ENCODE data around the gene RRAGA. TPM values are rescaled to one million over a fixed set of nuclear protein-coding genes. Genes with fewer than 3 reads are reported as not detected.

RRAGA gene
- polyA plus RNA-seq, 1 of the 3 experiments (the other 2 are of a cell fraction) = 103 TPM

- TF ChIP-seq CHD2 (IDR thresholded peaks at IDR 0.05; ENCODE audit: low read length, partially characterized antibody) = peak; percentile 99
- TF ChIP-seq SMC3 (IDR thresholded peaks at IDR 0.05; ENCODE audit: low read depth, low read length) = peak; percentile 63
- TF ChIP-seq JUND (IDR thresholded peaks at IDR 0.05) = no peak
- TF ChIP-seq SIN3A (IDR thresholded peaks at IDR 0.05; ENCODE audit: borderline replicate concordance, low read depth, low read length) = peak; percentile 77
- TF ChIP-seq EP300 (IDR thresholded peaks at IDR 0.05; ENCODE audit: borderline replicate concordance in 1 of 2, low read depth in 1 of 2, low read length in 1 of 2) = no peak
- TF ChIP-seq USF2 (IDR thresholded peaks at IDR 0.05; ENCODE audit: borderline replicate concordance, low read depth, low read length) = no peak
- TF ChIP-seq MEF2A (IDR thresholded peaks at IDR 0.05; ENCODE audit: borderline replicate concordance, low read depth) = no peak
- peak; percentile 76 for TF ChIP-seq GABPA (IDR thresholded peaks at IDR 0.05; ENCODE audit: low read depth)
- TF ChIP-seq EZH2phosphoT487 (IDR thresholded peaks at IDR 0.05; ENCODE audit: borderline replicate concordance, low read depth) = no peak
- no peak for TF ChIP-seq RCOR1 (IDR thresholded peaks at IDR 0.05; ENCODE audit: low read length)
- TF ChIP-seq ELF1 (IDR thresholded peaks at IDR 0.05) = peak; percentile 71
- peak; percentile 90 for TF ChIP-seq TAF1 (IDR thresholded peaks at IDR 0.05; ENCODE audit: borderline replicate concordance, low read depth, low read length)
- TF ChIP-seq FOXJ3 (CRISPR knock-in tag; IDR thresholded peaks at IDR 0.05) = peak; percentile 59; the same call in 1 of the 2 replicates
- peak; percentile 7; the same call in 1 of the 2 replicates for TF ChIP-seq PBX3 (IDR thresholded peaks at IDR 0.05)
Observed at GRCh38 chr9:19048966-19049916, at the start of gene RRAGA (continued).

- DNase-seq = no peak
- no peak overlapping the region for H2AFZ ChIP-seq (ENCODE audit: low read depth)
- no peaks in the 10 kb centered on the region for H3K79me2 ChIP-seq (ENCODE audit: insufficient read depth)
- ChIA-PET POLR2A (no interaction called here), CTCF (no interaction called here)
- 28% methylated on average over 6 of the region's 16 CpGs for WGBS (ENCODE audit: low lambda C conversion rate)
- H3K9me2 ChIP-seq = no peaks in the 10 kb centered on the region
- H3K4me2 ChIP-seq = no peak overlapping the region
- H3K27me3 ChIP-seq (ENCODE audit: insufficient read depth) = no peaks in the 10 kb centered on the region
- no peak overlapping the region for H3K4me3 ChIP-seq (ENCODE audit: low read depth in 2 of 2, low read length in 1 of 2)
- H4K20me1 ChIP-seq (ENCODE audit: insufficient read depth) = no peaks in the 10 kb centered on the region
- no peaks in the 10 kb centered on the region for H3K9me3 ChIP-seq
- TF ChIP-seq JUND (IDR thresholded peaks at IDR 0.05) (no peak), EP300 (IDR thresholded peaks at IDR 0.05; ENCODE audit: borderline replicate concordance in 1 of 2, low read depth in 1 of 2, low read length in 1 of 2) (no peak), CHD2 (IDR thresholded peaks at IDR 0.05; ENCODE audit: low read length, partially characterized antibody) (no peak), USF1 (IDR thresholded peaks at IDR 0.05; ENCODE audit: borderline replicate concordance, low read depth) (no peak), RAD21 (IDR thresholded peaks at IDR 0.05; ENCODE audit: low read length) (no peak), IRF3 (IDR thresholded peaks at IDR 0.05; ENCODE audit: low read depth, low read length) (no peak), CTCF (IDR thresholded peaks at IDR 0.05) (no peak), TAF1 (IDR thresholded peaks at IDR 0.05; ENCODE audit: borderline replicate concordance, low read depth, low read length) (no peak), MXI1 (IDR thresholded peaks at IDR 0.05; ENCODE audit: low read depth, low read length) (no peak), FOSL2 (IDR thresholded peaks at IDR 0.05; ENCODE audit: borderline replicate concordance, low read depth) (no peak), FOXJ3 (CRISPR knock-in tag; IDR thresholded peaks at IDR 0.05) (no peak), GATA2 (CRISPR knock-in tag; IDR thresholded peaks at IDR 0.05) (no peak), SIN3A (IDR thresholded peaks at IDR 0.05; ENCODE audit: borderline replicate concordance, low read depth, low read length) (no peak)
- no peak overlapping the region for H3K27ac ChIP-seq (ENCODE audit: low read depth in 2 of 2, low read length in 1 of 2)
- no peaks in the 10 kb centered on the region for H3K4me1 ChIP-seq (ENCODE audit: control insufficient read depth in 1 of 2, insufficient read depth in 2 of 2, low read depth in 1 of 2, low read length in 1 of 2)
- no peaks in the 10 kb centered on the region for H3F3A ChIP-seq (replicated peaks; ENCODE audit: insufficient read depth)
- no peak overlapping the region for H3K9ac ChIP-seq
- H3K36me3 ChIP-seq (replicated peaks in 1 of 2; ENCODE audit: control insufficient read depth in 1 of 2, insufficient read depth in 2 of 2, low read length in 1 of 2) = no peaks in the 10 kb centered on the region
Observed at GRCh38 chr9:19000133-19000532, 49.1 kb upstream of the RRAGA start.

Data from SK-N-SH (cell line).